Subcutaneous adipose tissue (tissue), 4 donors: ENCODE results near the gene HPSE2. TPM values are rescaled to one million over a fixed set of nuclear protein-coding genes. Genes with fewer than 3 reads are reported as not detected.

Experiments used
- CTCF ChIP-seq: fragments of 450-650 bp; IDR thresholded peaks from one replicate; pipeline ENCODE4 v1.5.1; 2016; ENCODE audit warnings: low read depth, mild to moderate bottlenecking, control low read depth, antibody characterized with exemption, moderate library complexity
- total RNA-seq, 4 donors: library from RNA; depleted of rRNA; stranded (reverse); fragments of >200 nt; gene quantifications; one replicate each; pipeline ENCODE4 v1.1.0, GENCODE V29; 2016

Gene HPSE2
- total RNA-seq, 4 donors from 2014 or later = 0.34 to 3.2 (median 0.71) TPM

DNA sequence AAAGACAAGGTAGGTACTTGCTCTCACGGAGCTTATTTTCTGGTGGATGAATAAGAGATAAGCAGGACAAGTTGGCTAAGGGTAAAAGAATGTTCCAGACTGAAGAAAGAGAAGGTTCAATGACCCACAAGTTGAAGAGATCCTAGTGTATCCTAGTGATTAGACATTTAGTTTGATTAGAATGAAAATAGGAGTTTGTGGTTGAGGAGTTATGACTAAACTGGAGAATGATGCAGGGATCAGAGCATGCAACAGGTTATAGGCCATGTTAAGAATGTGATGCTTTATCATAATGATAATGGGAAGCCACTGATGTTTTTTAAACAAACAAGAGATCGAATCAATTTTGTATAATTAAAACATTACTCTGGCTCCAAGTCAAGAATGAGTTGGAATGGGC lies 357.2 kb downstream of the HPSE2 start:
- no peak for TF ChIP-seq CTCF

GRCh38 chr10:98861962-98862361 lies 373.7 kb downstream of the HPSE2 start:
- no peak for TF ChIP-seq CTCF

DNA sequence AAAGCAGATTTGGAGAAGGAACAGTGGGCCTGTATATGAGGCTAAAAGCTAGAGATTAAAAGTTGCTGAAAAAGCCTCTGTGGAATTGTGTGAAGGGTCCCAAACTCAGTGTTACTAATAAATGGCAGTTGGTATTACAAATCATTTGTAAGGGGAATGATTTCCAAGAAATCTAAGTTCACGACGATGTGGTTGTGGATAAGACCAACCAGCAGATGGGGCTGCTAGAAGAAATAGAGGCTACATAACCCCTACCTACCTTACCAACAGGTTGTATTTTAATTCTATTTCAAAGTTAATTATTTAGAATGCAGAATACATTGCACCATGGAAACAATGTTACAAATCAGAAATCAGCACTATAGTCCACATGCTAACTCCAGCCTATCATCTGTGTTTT lies 377.1 kb downstream of the HPSE2 start:
- no peak for TF ChIP-seq CTCF

DNA sequence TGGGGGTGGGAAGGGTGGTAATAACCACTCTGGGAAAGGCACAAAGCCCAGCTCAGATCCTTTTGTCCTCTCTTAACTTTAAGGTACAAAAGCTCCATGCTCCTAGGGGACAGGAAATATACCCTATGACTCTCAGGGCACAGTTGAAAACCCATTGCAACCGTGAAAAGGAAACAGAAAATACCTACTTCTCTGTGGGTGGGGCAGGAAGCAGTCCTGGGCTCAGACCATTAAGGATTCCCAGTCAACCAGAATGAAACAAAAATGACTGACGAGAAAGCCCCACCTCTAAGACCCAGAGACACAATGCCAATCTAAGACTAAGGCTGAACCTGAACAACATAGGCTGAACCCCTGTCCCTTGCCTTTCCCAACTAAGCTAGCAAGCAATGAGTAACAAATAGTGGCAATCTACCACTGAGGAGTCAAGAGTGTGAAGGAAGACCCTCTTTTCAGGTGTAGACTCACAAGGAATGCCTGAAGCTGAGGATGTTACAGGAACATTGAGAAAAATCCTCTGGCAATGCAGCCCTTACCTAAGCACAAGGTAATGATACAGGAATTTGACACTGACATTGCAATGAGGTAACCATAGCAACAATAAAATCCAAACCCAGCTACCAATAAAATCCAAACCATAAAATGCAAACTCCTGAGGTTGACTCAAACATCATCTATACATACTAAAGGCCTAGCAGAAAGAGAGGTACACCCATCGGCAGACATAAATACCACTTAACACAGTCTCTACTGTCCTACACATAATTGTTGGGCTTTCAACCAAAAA lies 380.1 kb downstream of the HPSE2 start:
- no peak for TF ChIP-seq CTCF

GRCh38 chr10:98852686-98853085 lies 383.0 kb downstream of the HPSE2 start:
- no peak for TF ChIP-seq CTCF

GRCh38 chr10:98848361-98848760 lies 387.3 kb downstream of the HPSE2 start:
- no peak for TF ChIP-seq CTCF

DNA sequence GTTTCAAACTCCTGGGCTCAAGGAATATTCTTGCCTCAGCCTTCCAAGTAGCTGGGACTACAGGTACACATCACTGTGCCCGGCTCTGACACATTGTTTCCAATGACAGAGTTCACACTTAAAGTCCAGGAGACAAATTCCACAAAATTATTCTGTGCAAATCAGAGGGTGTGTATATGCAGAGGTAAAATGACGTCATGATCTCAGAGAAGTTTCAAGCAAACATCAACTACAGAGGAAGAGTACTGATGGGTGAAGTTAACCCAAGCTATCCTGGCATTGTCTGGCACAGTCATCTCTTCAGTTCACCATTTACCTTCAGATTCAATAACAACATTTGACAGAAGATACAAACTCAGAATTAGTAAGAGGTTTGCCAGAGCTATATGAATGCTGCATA lies 388.9 kb downstream of the HPSE2 start:
- no peak for TF ChIP-seq CTCF
